GM19240 (cell line): ENCODE results near the gene CDH15.

ENCODE experiments used
- DNase-seq: peaks from one replicate; pipeline ENCODE4 v3.0.0; 2011; ENCODE audit warnings: low spot score; ENCODE audit not compliant: insufficient read length

CDH15 gene

DNA sequence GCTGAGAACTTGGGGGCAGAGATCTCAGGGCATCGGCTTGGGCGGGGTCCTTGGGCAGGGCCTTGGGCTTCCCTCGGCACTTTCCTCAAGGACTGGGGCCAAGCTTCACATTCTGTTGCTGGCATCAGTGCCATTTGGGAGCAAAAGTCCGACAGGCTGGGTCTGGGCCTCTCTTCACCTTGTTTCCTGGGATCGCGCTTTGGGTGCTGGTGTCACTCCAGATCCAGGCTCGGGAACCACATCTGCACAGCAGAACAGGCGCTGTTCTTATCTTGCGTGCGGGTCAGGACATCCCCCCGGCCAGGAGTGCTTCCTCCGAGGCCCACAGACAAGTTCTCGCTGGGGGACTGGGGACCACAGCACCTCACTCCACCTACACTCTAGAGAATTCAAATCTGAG lies 31.1 kb upstream of the CDH15 start:
- DNase-seq = no peak

DNA sequence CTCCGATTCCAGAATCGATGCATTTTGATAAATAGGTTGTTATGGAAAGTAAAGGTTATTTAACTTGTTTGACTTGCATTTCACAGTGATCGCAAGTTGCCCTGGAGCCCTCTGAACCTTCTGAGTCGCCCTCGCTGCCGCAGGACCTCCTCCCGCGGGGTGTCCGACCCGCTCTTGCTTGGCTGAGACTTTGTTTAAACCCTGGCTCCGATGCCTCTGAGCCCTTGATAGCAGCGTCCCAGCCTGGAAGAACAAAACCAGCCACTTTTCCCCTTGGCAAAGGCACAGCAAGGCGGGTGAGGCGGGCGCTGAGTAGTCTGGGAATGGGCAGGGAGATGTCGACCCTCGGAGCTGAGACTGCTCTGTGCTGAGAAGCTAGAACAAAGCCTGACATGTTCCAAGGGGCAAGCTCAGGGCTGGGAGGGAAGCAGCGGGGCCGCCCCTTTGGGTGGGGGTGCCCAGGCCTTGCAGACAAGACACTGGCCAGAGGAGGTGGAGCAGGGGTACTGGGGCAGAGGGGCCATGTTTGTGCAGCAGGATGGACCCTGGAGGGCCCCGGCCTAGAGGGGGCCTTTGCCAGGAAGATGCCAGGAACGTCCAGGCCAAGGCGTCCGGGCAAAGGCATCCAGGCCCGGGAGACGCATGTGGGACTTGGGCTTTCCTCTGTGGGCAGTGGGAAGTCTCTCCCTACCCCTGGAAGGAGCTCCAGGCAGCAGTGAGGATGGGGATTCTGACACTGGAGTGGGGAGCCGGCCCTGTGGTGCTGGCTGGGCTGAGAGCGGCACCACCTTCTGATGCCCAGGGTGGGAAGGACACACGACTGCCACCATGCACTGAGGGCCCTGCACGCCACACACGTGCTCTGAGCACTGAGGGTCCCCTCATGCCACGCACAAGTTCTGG lies 30.3 kb upstream of the CDH15 start:
- DNase-seq = no peak

DNA sequence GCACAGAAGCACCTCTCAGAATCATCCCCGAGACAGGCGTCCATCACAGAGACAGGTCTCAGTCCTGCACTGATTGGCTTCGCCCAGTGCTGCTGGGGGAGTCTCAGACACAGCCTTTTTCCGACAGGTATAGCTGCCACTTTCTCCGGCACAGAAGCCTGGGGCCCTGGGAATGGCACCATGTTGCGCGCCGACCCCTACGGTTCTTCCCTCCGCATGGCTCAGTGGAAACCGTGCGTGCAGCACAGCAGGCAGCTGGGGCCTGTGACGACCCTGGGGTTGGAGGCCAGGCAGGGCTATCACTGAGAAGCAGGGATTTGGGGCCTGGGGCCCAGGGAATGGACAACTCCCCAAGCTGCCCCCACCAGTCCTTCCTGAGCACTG lies 29.7 kb upstream of the CDH15 start:
- no peak for DNase-seq

DNA sequence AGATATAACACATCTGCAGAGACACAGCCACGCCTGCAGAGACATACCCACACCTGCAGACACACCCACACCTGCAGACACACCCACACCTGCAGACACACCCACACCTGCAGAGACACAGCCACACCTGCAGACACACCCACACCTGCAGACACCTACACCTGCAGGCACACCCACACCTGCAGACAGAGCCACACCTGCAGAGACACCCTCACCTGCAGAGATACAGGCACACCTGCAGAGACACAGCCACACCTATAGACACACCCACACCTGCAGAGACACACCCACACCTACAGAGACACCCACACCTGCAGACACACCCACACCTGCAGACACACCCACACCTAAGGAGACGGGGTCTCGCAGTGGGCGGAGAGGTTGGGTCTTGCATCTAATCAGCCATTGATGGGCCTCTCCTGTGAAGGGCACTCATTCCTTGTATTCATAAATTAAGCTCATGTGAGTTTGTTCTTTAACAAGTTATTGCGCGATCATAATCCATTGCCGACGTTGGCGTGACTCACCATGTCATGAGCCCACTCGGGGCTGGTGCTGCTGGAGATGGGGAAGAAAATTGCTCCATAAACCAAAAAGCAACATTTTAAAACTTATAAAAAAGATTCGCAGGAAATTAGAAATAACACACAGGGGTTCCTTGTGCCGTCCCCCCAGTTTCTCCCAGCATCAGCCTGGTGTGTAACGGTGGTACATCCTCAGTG lies 28.9 kb upstream of the CDH15 start:
- no peak for DNase-seq

DNA sequence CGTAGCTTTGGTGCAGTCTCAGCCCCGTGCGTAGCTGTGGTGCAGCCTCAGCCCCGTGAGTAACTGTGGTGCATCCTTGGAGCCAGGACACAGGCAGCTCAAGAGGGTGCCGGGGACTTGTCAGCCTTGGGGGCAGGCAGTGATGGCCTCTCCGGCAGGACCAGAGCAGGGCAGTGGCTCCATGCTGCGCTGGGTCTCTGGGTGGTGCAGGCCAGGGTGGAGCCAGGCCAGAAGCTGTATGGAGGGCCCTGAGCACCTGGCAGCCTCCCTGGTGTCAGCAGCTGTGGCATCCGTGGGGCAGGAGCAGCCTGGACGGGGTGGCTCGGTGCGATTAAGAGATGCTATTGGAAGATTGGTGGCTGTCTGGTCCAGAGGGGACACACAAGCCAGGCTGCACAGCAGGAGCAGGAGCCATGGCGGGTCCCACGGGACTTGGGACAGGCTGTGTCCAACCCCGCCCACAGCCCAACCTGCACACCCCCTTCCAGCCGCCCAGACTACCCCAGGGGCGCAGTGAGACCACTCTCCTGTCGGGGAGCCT lies 28.3 kb upstream of the CDH15 start:
- DNase-seq = no peak

DNA sequence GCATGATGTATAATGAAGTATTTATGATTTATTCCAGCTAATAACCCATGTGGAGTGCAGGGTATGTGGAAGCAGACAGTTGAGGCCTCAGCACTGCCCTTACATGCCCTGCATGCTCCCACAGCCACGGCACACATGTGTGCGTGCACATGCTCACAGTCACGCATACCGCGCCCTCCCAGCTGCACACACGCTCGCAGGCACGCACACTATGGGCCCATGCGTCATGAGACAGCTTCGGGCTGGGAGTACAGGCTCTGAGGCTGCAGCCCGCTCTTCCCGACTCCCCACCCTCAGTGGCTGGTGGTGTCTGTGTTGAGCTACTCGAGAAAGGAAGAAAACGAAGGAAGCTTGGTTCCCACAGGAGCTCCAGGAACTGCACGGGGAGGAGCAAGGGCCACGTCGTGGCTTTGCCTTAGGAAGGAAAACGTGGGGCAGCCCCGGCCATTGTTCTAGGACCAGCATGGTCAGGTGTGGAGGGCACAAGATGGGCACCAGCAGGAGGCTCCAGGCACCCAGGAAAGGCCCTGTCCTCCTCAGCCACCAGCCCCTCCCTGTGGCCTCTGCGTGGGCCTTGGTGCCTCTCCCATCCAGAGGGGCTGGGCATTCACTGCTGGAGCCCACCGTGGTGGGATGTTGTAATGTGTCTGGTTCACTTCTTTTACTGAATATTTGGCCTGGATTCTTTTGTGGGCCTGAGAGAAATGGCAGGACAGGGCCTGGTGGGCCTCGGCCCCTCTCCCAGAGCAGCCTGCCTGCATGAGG lies 27.5 kb upstream of the CDH15 start:
- no peak for DNase-seq

DNA sequence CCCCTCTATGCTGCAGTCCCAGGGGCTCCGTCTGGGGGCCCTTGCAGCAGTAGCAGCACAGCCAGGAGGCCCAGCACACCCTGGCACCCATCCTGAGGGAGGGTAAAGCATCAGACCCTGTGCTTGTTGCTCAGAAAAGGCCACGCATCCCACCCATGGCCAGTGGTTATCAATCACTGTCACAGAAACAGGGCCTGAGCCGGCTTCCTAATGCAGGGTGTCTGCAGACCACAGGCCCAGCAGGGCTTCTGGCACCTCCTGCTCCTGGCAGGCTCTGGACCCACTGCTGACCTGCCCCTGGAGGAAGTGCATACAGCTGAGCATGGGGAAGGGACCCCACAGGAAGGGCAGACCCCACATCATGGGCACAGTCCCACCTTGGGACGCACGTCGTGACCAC lies 26.9 kb upstream of the CDH15 start:
- DNase-seq = no peak

DNA sequence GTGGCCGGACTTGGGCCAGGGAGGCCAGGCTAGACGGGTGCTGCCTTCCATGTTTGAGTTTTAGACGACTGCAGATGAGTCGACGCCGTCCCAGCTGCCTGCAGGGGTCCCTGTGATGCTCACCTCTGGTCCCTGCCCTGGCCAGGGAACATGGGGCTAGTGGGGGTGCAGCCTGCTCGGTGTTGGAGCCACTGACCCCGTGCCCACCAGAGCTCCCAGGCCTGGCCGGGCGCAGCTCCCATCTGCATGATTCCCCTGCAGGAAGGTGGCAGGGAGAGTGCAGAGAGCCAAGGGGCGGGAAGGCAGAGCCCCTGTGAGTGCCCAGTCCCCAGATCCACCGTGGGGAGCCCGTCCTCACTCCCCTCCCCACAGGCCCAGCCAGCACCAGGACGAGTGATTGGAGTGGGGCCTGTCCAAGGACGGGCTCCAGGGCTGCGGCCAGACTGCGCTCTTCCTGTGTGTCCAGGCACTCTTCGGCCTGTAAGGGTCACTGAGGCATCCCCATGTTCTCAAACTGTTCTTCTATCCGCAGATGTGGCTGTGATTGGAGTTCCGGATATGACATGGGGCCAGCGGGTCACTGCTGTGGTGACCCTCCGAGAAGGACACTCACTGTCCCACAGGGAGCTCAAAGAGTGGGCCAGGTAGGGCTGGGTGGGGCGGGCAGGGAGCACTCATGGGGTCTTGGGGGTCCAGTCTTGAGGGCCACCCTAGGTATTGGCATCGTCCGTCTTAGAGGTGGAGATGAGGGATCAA lies 26.0 kb upstream of the CDH15 start:
- no peak for DNase-seq

DNA sequence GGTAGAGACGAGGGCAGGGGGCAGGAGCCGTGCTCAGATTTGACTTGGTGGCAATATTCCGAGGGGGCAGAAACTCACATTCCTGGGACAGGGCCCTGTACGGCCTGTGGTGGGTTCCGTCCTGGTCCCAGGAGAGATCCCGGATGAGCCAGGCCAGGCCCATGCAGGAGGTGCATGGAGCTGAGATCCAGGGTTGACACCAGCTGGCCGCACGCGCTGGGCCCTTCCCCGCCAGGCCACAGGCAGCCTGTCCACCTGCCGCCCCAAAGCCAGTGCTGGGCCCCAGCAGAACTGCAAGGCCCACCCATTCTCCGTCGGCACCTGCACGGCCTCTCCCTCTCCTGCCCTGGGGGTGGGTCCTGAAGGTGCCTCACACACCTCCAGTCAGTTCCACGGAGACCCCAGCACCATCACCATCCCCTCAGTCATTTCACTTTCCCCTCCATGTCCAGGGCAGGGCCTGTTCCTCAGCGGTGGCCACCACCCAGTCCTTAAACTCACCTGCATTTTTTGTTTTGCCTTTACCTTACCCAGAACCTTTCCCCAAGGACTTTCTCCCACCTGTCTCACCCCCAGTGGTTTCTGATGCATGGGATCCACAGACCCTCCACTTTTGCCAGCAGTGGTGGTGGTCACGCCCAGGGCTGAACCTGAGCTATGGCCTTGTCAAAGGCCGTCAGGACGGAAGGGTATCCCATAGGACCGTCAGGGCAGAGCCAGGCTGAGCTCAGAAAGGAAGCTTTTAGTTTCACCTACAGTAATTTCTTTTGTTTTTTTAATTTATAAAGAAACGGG lies 25.1 kb upstream of the CDH15 start:
- DNase-seq = no peak

DNA sequence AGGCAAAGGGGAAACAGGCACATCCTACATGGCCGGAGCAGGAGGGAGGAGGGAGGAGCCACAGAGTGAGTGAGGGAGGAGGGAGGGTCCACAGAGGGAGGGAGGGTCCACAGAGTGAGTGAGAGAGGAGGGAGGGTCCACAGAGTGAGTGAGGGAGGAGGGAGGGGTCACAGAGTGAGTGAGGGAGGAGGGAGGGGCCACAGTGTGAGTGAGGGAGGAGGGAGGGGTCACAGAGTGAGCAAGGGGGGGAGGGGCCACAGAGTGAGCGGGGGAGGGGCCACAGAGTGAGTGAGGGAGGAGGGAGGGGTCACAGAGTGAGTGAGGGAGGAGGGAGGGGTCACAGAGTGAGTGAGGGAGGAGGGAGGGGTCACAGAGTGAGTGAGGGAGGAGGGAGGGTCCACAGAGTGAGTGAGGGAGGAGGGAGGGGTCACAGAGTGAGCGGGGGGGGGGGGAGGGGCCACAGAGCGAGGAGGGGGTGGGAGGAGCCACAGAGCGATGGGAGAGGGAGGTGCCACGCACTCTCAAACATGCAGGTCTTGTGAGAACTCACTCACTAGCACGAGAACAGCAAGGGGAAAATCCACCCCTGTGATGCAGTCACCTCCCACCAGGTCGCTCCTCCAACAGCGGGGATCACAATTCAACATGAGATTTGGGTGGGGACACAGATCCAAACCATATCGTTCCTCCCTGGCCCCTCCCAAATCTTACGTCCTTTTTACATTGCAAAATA lies 24.3 kb upstream of the CDH15 start:
- DNase-seq = no peak

DNA sequence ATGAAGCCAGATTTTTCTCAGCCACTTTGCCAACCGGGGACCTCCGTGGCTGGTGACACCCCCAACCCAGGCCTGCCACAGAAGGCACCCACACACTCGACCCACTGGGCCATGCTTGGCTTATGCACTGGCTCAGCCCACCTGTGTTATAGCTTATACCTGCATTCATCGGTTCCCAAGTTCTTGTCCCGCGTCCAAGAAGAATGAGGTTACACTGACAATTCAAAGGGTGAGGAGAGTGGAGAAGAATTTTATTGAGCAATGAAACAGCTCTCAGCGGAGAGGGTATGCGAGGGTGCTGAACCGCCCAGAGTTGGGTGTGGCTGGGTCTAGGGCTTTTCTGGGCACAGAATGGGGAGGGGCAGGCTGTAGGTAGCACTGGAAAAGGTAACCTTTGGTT lies 22.2 kb upstream of the CDH15 start:
- no peak for DNase-seq

DNA sequence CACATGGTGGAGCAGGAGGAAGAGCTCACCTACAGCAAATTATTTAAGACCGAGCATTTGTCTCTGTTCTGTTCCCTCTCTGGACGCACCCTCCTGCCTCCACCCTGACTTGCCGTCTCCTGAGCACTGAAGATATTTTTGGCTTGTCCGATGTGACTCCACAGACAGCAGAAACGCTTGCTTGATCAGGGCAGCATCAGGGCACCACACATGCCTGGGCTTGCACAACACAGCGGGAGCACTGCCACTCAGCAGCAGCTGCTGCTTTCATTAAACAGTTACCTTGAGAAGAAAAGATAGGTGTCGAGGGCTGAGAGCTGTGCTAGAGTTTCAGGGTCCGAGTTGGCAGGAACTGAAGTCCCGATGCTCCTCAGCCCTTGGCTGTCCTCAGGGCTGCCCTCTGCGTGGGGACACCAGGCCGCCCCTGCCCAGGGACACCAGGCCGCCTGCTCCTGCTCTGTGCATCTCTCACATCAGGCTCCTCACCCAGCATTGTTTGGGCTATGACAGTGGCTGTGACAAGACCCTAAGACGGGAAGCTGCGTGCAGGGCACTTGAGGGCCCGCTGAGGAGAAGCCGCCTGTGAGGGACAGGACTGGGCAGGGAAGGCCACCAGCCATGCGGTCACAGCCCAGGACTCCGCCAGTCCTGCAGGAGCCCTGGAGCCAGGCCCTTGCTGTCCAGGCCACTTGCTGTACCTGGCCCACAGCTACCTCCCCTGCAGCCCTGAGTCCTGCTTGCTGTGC lies 21.3 kb upstream of the CDH15 start:
- DNase-seq = no peak

DNA sequence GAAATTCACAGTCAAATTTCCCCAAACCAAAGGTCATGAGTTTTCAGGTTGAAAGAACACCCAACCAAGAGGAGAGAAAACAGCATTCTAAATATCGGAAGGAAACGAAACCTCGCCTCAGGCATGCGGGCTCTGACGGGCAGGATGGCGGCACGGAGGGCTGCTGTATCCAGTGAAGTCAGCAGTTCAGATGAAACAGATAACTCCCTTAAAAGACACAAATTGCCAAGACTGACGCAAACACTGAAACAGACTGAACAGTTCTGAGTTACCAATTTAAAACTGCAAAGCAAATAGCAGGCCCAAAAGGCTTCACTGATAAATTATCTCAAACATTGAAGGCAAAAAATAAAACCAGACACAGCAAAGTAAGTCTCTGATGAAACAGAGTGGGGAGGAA lies 20.6 kb upstream of the CDH15 start:
- no peak for DNase-seq

DNA sequence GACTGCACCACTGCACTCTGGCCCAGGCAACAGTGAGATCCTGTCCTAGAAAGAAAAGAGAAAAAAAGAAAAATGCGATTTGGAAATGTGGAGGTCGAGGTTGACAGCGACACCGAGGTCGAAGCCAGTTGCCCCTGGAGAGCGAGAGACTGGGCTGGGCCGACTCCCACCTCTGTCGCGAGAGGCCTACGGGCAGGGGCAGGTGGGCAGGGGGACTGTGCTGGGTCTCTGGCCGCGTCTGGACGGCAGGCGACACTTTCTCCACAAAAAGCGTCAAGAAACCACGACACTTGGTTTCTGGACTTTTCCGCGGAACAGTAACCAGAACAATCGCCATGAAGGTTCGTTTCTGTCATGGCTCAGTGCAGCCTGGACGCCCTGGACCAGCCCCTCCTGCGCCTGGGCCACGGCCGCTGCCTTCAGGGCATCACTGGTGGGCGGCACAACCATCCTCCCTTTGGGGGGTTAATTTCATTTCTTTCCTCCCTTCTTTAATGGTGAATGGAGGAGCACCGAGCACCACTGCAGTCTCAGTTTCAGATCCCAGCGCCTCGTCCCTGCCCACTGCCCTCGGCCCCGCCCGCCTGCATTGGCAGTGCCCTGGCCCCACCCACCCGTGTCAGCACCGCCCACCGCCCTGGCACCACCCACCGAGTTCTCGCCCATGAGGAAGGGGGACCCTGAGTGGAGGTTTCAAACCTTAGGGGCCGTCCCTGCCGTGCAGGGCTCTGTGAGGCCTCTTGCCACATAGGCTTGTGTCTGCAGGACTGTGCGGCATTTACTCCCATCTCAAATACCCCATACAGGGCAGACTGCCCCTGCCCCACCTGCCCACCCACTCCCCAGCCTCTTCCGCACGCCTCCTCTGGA lies 18.5 kb upstream of the CDH15 start:
- DNase-seq = no peak

DNA sequence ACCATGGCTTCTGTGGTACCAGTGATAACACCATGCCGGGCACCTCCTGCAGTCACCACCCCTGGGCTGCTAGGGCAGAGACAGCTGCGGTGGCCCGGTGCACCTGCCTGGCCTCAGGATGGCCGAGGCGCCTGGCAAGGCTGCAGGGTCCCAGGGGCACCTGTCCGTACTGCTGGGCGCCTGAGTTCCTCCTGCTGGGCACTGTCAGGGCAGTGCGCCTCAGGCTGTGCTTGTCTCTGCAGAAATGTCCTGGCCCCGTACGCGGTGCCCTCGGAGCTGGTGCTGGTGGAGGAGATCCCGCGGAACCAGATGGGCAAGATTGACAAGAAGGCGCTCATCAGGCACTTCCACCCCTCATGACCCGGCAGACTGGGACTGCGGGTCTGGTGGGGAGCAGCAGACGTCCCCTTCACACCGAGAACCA lies 17.7 kb upstream of the CDH15 start:
- no peak for DNase-seq

DNA sequence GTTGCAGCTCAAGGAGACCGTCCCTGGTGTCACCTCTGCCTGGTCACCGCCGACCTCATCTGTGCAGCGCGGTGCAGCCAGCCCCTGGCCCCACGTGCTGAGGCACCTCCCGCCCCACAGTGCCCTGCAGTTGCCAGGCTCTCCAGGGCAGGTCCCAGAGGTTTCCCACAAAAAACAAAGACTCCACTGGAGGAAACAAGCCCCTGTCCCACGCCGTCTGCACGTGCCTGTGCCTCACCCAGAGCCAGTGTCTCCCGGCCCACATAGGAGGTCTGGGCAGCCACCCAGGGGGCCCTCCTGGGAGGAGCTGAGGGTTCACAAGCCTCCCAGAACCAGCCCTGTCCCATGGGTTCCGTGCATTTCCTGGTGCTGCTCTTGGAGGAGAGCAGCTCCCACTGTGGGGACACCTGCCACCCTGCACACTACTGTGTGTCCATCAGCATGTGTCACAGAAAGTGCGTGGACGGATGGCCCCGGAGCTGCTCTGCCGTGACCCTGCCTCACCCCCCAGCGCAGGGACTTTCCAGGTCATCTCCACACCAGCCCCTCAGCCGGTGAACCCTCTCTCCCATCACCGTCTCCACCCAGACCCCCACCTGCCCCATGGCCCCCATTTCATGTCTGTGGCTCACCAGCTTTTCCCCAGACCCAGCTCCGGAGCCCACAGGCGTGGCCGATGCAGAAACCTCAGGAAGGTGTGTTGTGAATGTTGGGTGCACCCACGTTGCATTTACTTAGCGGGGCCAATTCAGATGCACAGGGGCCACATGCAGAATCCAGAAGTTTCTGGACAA lies 17.0 kb upstream of the CDH15 start:
- no peak for DNase-seq

DNA sequence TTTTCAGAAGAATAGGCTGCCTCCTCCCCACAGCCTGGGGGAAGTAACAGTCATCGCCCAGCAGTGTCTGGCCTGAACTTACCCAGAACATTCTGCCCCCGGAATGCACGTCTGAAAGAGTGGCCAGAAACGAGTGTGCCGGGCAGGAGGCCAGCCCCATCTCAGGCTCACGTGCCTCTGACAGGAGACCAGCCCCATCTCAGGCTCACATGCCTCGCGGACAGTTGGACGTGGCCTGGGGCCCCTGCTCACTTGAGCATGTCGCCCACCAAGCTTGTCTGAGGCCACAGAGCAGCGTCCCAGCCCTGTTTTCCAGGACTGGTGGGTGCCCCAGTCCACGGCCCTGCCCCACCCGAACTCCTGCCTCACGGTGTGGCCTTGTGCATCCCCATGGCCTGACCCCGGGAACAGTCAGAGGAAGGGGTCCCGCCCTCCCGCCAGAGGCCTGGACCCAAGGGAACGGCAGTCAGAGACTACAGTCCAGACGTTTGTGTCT lies 16.3 kb upstream of the CDH15 start:
- no peak for DNase-seq
